Measurements from ENCODE around the gene FXYD6. TPM values are rescaled to one million over a fixed set of nuclear protein-coding genes. Genes with fewer than 3 reads are reported as not detected.

FXYD6 gene
- total RNA-seq, 1 experiment from 2014 or later: 12.2 TPM

DNA sequence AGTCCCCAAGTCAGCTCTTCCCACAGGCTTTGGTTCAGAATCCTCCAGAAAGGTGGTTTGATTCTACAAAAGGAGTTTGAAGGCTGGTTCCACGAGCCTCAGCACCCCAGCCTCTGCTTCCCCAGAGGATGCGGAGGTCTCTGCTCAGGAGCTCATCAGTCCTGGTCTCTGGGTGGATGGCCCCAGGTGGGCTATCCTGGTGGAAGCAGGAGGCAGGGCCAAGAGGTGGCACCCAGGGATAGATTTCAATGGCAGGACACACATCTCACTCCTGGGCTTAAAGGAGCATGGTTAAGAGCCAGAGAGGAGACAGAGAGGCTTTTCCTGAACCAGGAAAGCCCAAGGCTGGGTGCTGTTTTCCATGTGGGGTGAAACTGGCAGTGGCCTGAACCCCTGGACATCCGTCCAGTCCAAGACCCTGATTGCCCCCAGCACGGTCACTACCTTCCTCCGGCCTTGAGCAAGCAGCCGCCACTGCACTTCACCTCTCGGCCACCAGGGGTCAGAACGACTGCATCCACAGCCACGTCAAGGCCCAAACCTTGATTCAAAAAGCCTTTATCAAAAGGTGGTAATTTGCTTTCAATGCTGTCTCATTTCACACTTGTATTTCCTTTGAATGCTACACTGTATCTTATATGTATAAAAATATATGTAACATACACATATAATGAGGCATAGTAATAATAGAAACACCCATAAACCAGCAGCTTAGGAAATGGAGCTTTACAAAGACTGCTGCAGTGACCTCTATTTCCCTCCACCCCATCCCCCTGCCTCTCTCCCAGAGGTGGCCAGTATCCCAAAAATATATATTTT is 32.6 kb downstream of the FXYD6 start:
- Histone ChIP-seq H3K9me3 (ENCODE audit: low read depth, low read length, poor library complexity, severe bottlenecking) (no peaks in the 10 kb centered on the region), H3K27me3 (replicated peaks; ENCODE audit: insufficient read depth, low read depth, low read length, poor library complexity) (no peaks in the 10 kb centered on the region), H3K4me1 (ENCODE audit: insufficient read depth, low read length, poor library complexity, severe bottlenecking) (no peaks in the 10 kb centered on the region), H3K27ac (ENCODE audit: low read depth, low read length, poor library complexity, severe bottlenecking) (no peak overlapping the region), H3K36me3 (ENCODE audit: insufficient read depth, low read length, poor library complexity, severe bottlenecking) (no peaks in the 10 kb centered on the region), H3K4me3 (ENCODE audit: low read depth, low read length, poor library complexity, severe bottlenecking) (no peak overlapping the region)
- ChIA-PET CTCF (interaction anchor here (0.6 to 2.6 kb wide), 2 partner anchors 103 to 210 kb away, joined by 4 to 69 read pairs; no protein-coding TSS in a partner anchor), POLR2A (ENCODE audit: low non-redundant PET) (interaction anchor here (0.5 kb wide), 1 partner anchor 63 kb away, joined by 4 read pairs; no protein-coding TSS in a partner anchor)
- intact Hi-C loops (cut with micrococcal nuclease; ENCODE audit: unreplicated experiment): loop anchor here (1.0 to 2.0 kb wide), 2 partner anchors 63 to 103 kb away; no protein-coding TSS in a partner anchor
- TF ChIP-seq, protein P1, sequence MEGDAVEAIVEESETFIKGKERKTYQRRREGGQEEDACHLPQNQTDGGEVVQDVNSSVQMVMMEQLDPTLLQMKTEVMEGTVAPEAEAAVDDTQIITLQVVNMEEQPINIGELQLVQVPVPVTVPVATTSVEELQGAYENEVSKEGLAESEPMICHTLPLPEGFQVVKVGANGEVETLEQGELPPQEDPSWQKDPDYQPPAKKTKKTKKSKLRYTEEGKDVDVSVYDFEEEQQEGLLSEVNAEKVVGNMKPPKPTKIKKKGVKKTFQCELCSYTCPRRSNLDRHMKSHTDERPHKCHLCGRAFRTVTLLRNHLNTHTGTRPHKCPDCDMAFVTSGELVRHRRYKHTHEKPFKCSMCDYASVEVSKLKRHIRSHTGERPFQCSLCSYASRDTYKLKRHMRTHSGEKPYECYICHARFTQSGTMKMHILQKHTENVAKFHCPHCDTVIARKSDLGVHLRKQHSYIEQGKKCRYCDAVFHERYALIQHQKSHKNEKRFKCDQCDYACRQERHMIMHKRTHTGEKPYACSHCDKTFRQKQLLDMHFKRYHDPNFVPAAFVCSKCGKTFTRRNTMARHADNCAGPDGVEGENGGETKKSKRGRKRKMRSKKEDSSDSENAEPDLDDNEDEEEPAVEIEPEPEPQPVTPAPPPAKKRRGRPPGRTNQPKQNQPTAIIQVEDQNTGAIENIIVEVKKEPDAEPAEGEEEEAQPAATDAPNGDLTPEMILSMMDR (conservative IDR thresholded peaks at IDR 0.05; ENCODE audit: low read depth, low read length): peak; percentile 99
- TF ChIP-seq EZH2 (IDR thresholded peaks at IDR 0.05; ENCODE audit: borderline replicate concordance, low read depth, low read length, poor library complexity, severe bottlenecking): no peak
- DNase-seq (ENCODE audit: low spot score): peak; percentile 71
- BruUV-seq (replicated peaks): no TSS peak

DNA sequence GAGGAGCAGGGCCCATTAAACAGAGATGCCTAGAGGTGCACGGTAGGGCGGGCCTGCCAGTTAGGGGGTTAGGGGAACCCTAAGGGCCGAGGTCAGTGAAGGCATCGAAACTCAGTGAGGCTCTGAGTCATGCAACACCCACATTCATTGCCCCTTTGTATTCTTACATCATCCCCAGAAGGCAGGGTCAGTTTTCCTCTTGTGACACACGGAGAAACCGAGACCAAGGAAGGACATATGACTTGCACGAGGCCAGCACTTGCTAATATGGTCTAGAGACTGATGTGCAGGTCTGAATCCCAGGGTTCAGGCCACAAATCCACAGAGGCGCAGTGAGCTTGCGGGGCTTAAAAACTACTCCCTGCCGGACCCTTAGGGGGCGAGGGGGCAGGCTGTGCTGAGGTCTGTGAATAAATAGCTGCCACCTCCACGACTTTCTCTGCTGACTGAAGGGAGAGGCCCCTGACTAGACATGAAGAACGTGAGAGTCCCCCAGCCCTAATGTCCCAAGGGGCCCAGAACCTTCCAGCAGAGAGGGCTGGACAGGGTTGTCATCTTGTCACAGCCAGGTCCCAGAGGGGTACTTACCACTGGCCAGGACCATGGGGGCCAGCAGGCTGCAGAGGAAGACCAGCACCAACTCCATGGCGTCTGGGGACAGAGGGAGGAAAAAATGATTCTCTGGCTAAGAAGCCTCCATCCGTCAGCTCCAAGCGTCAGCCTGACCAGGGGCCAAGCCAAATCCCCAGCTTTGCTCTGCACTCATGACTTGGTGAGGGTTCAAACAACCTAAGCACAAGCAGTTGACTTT is 34.1 kb downstream of the FXYD6 start:
- ChIA-PET CTCF (interaction anchor here (0.6 to 2.6 kb wide), 5 partner anchors 46 to 1079 kb away, joined by 3 to 69 read pairs (median 3); no protein-coding TSS in a partner anchor), POLR2A (ENCODE audit: low non-redundant PET) (no interaction called here)
- BruUV-seq (replicated peaks): no TSS peak
- Histone ChIP-seq H3K27ac (ENCODE audit: low read depth, low read length, poor library complexity, severe bottlenecking) (no peak overlapping the region), H3K27me3 (replicated peaks; ENCODE audit: insufficient read depth, low read depth, low read length, poor library complexity) (no peaks in the 10 kb centered on the region), H3K4me1 (ENCODE audit: insufficient read depth, low read length, poor library complexity, severe bottlenecking) (no peaks in the 10 kb centered on the region), H3K36me3 (ENCODE audit: insufficient read depth, low read length, poor library complexity, severe bottlenecking) (no peaks in the 10 kb centered on the region), H3K9me3 (ENCODE audit: low read depth, low read length, poor library complexity, severe bottlenecking) (no peaks in the 10 kb centered on the region), H3K4me3 (ENCODE audit: low read depth, low read length, poor library complexity, severe bottlenecking) (no peak overlapping the region)
- intact Hi-C loops (cut with micrococcal nuclease; ENCODE audit: unreplicated experiment): loop anchor here (1.0 kb wide), 1 partner anchor 211 kb away; no protein-coding TSS in a partner anchor
- no peak for DNase-seq (ENCODE audit: low spot score)
- no peak for TF ChIP-seq EZH2 (IDR thresholded peaks at IDR 0.05; ENCODE audit: borderline replicate concordance, low read depth, low read length, poor library complexity, severe bottlenecking)
- TF ChIP-seq, protein P1 (conservative IDR thresholded peaks at IDR 0.05; ENCODE audit: low read depth, low read length): no peak

DNA sequence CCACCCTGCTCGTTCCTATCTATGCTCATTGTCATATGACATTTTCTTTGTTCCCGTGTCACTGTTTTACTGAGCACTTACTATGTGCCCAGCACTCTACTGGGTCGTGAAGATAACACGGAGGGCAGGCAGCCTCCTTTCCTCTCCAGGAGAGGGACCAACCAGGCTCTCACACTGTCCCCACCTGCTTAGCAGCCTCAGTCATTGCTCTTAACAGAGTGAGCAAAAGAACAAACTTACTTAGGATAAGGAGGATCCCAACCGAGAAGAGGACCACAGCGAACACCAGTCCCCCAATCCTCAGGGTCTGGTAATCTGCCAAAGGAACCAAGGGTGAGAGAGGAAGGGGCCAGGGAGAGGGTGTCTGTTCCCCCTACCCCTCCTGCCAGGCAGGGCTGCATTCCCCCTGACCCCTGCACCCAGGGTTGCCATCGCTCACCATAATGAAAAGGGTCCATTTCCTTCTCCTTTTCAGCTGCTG is 34.9 kb downstream of the FXYD6 start:
- no peak overlapping the region for H3K27ac ChIP-seq (ENCODE audit: low read depth, low read length, poor library complexity, severe bottlenecking)
- H3K4me1 ChIP-seq (ENCODE audit: insufficient read depth, low read length, poor library complexity, severe bottlenecking): no peaks in the 10 kb centered on the region
- DNase-seq (ENCODE audit: low spot score): no peak
- H3K9me3 ChIP-seq (ENCODE audit: low read depth, low read length, poor library complexity, severe bottlenecking): no peaks in the 10 kb centered on the region
- TF ChIP-seq, protein P1 (conservative IDR thresholded peaks at IDR 0.05; ENCODE audit: low read depth, low read length): no peak
- TF ChIP-seq EZH2 (IDR thresholded peaks at IDR 0.05; ENCODE audit: borderline replicate concordance, low read depth, low read length, poor library complexity, severe bottlenecking): no peak
- no peaks in the 10 kb centered on the region for H3K27me3 ChIP-seq (replicated peaks; ENCODE audit: insufficient read depth, low read depth, low read length, poor library complexity)
- intact Hi-C loops (cut with micrococcal nuclease; ENCODE audit: unreplicated experiment): loop anchor here (1.0 kb wide), 1 partner anchor 212 kb away; no protein-coding TSS in a partner anchor
- ChIA-PET POLR2A (ENCODE audit: low non-redundant PET) (no interaction called here), CTCF (interaction anchor here (0.6 to 1.4 kb wide), 2 partner anchors 105 to 210 kb away, joined by 3 to 4 read pairs; no protein-coding TSS in a partner anchor)
- no peaks in the 10 kb centered on the region for H3K36me3 ChIP-seq (ENCODE audit: insufficient read depth, low read length, poor library complexity, severe bottlenecking)
- BruUV-seq (replicated peaks): no TSS peak
- H3K4me3 ChIP-seq (ENCODE audit: low read depth, low read length, poor library complexity, severe bottlenecking): no peak overlapping the region

Measured in A673 (cell line).